HCT116 (cell line): ENCODE data around the gene KIAA1328. TPM values are rescaled to one million over a fixed set of nuclear protein-coding genes. Genes with fewer than 3 reads are reported as not detected.

Experiments
- ATAC-seq: fragments of 200-7000 bp; cut with Tn5 transposase; 2 replicates; pipeline ENCODE4 v1.9.1; 2020; ENCODE audit warnings: mild to moderate bottlenecking, moderate library complexity
- BruUV-seq: library from RNA; stranded (reverse); fragments of 400-500 nt; replicated peaks from 2 replicates; lab custom pipeline; 2021; lab: Mats Ljungman, UMichigan
- CTCF ChIA-PET: fragments of 300-600 bp; sonication (Branson Sonifier 250); formaldehyde crosslinking; loops from one replicate; lab custom pipeline; 2021; ENCODE audit warnings: antibody characterized with exemption; lab: Charles Lee
- POLR2A ChIA-PET: fragments of 300-600, 350-600 bp; sonication (Branson Sonifier 250); formaldehyde crosslinking; loops from one replicate; lab custom pipeline; 2021; ENCODE audit warnings: antibody characterized with exemption; lab: Charles Lee
- RAD21 ChIA-PET, 2 experiments: fragments of 300-600 bp; sonication (Branson Sonifier 250); formaldehyde crosslinking; loops; one replicate each; lab custom pipeline; 2023; ENCODE audit warnings: low total read pairs in 2 of 2; ENCODE audit not compliant: uncharacterized antibody in 2 of 2, unreplicated experiment in 2 of 2, low non-redundant PET in 1 of 2; lab: Charles Lee
- DNase-seq: peaks from one replicate; pipeline ENCODE4 v3.0.0-alpha.2; 2010; ENCODE audit warnings: low read depth, low spot score
- H2AFZ ChIP-seq: fragments of 200-600 bp; shearing (Covaris generic), sonication (generic); 2 replicates; pipeline ENCODE4 v1.6.1; 2017; ENCODE audit warnings: low read depth, mixed run types, mixed read lengths, antibody characterized with exemption, low read length; ENCODE audit not compliant: poor library complexity, severe bottlenecking
- H3K27ac ChIP-seq: 2 replicates; pipeline ENCODE4 v1.5.1; 2012; ENCODE audit warnings: low read depth, low read length
- H3K27me3 ChIP-seq: fragments of 200-600 bp; sonication (generic); 2 replicates; pipeline ENCODE4 v1.6.1; 2016; ENCODE audit warnings: mixed run types, low read length, mixed read lengths; ENCODE audit not compliant: insufficient read depth
- H3K36me3 ChIP-seq, 2 experiments: fragments of 200-500 bp in 1 of 2; fragments of 200-600 bp in 1 of 2; sonication (Bioruptor generic) in 1 of 2; sonication (generic) in 1 of 2; 2 replicates each; pipeline versions ENCODE4 v1.5.1 to v1.6.1; 2014 to 2016; ENCODE audit warnings: low read length in 2 of 2, inconsistent platforms in 1 of 2, mixed read lengths in 1 of 2, mixed run types in 1 of 2; ENCODE audit not compliant: insufficient read depth in 2 of 2, control insufficient read depth in 1 of 2
- H3K4me1 ChIP-seq, 2 experiments: fragments of 200-600 bp in 1 of 2; sonication (generic) in 1 of 2; 2 replicates each; pipeline versions ENCODE4 v1.5.1 to v1.6.1; 2012 to 2017; ENCODE audit warnings: low read length in 2 of 2, inconsistent platforms in 1 of 2, mild to moderate bottlenecking in 1 of 2, mixed read lengths in 1 of 2, mixed run types in 1 of 2, moderate library complexity in 1 of 2; ENCODE audit not compliant: insufficient read depth in 2 of 2, control insufficient read depth in 1 of 2
- H3K4me2 ChIP-seq: fragments of 200-600 bp; sonication (generic); 2 replicates; pipeline ENCODE4 v1.6.1; 2017; ENCODE audit warnings: mixed run types, low read length, mixed read lengths
- H3K4me3 ChIP-seq, 2 experiments: fragments of 200-600 bp in 1 of 2; sonication (generic) in 1 of 2; replicated peaks in 1 of 2; 2 replicates each; pipeline ENCODE4 v1.5.1; 2011 to 2016; ENCODE audit warnings: low read length in 2 of 2, control low read depth in 1 of 2, low read depth in 1 of 2, mild to moderate bottlenecking in 1 of 2, mixed read lengths in 1 of 2, mixed run types in 1 of 2
- H3K79me2 ChIP-seq: fragments of 200-600 bp; sonication (generic); 2 replicates; pipeline ENCODE4 v1.6.1; 2017; ENCODE audit warnings: mild to moderate bottlenecking, mixed run types, low read length, moderate library complexity, mixed read lengths; ENCODE audit not compliant: insufficient read depth
- H3K9ac ChIP-seq: fragments of 200-600 bp; sonication (generic); 2 replicates; pipeline ENCODE4 v1.6.1; 2016; ENCODE audit warnings: low read length, mixed read lengths
- H3K9me2 ChIP-seq: fragments of 200-600 bp; sonication (generic), shearing (Covaris generic); 2 replicates; pipeline ENCODE4 v1.6.1; 2017; ENCODE audit warnings: mixed run types, mild to moderate bottlenecking, moderate library complexity; ENCODE audit not compliant: insufficient read depth
- H3K9me3 ChIP-seq, 2 experiments: fragments of 200-500 bp in 1 of 2; fragments of 200-600 bp in 1 of 2; sonication (Bioruptor generic) in 1 of 2; sonication (generic) in 1 of 2; 2 replicates each; pipeline ENCODE4 v1.6.1; 2014 to 2017; ENCODE audit warnings: low read length in 2 of 2, mixed read lengths in 2 of 2, inconsistent platforms in 1 of 2, low read depth in 1 of 2, mild to moderate bottlenecking in 1 of 2, mixed run types in 1 of 2, moderate library complexity in 1 of 2; ENCODE audit not compliant: control insufficient read depth in 1 of 2, insufficient read depth in 1 of 2
- H4K20me1 ChIP-seq: fragments of 200-600 bp; sonication (generic), shearing (Covaris generic); 2 replicates; pipeline ENCODE4 v1.6.1; 2017; ENCODE audit warnings: mixed run types, mild to moderate bottlenecking, moderate library complexity; ENCODE audit not compliant: insufficient read depth
- CBX3 ChIP-seq: IDR thresholded peaks from 2 replicates; pipeline ENCODE4 v1.6.1; 2012; ENCODE audit warnings: low read depth
- CEBPB ChIP-seq: IDR thresholded peaks from 2 replicates; pipeline ENCODE4 v1.6.1; 2012; ENCODE audit warnings: low read depth
- EGR1 ChIP-seq: IDR thresholded peaks from 2 replicates; pipeline ENCODE4 v1.6.1; 2012; ENCODE audit warnings: low read depth
- ELF1 ChIP-seq: IDR thresholded peaks from 2 replicates; pipeline ENCODE4 v1.6.1; 2012; ENCODE audit warnings: low read depth, borderline replicate concordance
- EZH2 ChIP-seq: fragments of 200-600 bp; sonication (generic); IDR thresholded peaks from 2 replicates; pipeline ENCODE4 v1.6.1; 2017; ENCODE audit warnings: antibody characterized with exemption, mixed run types
- FOSL1 ChIP-seq: IDR thresholded peaks from 2 replicates; pipeline ENCODE4 v1.6.1; 2012; ENCODE audit warnings: low read depth
- JUND ChIP-seq: IDR thresholded peaks from 2 replicates; pipeline ENCODE4 v1.6.1; 2012
- POLR2A ChIP-seq: IDR thresholded peaks from 2 replicates; pipeline ENCODE4 v1.7.0; 2011; ENCODE audit warnings: borderline replicate concordance; ENCODE audit not compliant: insufficient read depth, insufficient read length; ENCODE audit errors: extremely low read depth
- RAD21 ChIP-seq: IDR thresholded peaks from 2 replicates; pipeline ENCODE4 v1.6.1; 2012; ENCODE audit warnings: low read depth, mild to moderate bottlenecking
- SIN3A ChIP-seq: IDR thresholded peaks from 2 replicates; pipeline ENCODE4 v1.6.1; 2012; ENCODE audit warnings: low read depth
- SRF ChIP-seq: IDR thresholded peaks from 2 replicates; pipeline ENCODE4 v1.6.1; 2012; ENCODE audit warnings: low read depth
- TCF7L2 ChIP-seq: IDR thresholded peaks from 2 replicates; pipeline ENCODE4 v1.7.0; 2011; ENCODE audit warnings: borderline replicate concordance, inconsistent platforms; ENCODE audit not compliant: insufficient read depth, insufficient read length; ENCODE audit errors: extremely low read depth
- YY1 ChIP-seq: IDR thresholded peaks from 2 replicates; pipeline ENCODE4 v1.6.1; 2011; ENCODE audit warnings: low read length, low read depth, moderate library complexity, mild to moderate bottlenecking; ENCODE audit not compliant: insufficient replicate concordance; ENCODE audit errors: extremely low read depth
- intact Hi-C: fragments of 100-400 bp; cut with micrococcal nuclease; formaldehyde crosslinking; loops from 2 replicates; pipeline ENCODE4 v1.10.0; 2022
- total RNA-seq: library from RNA; stranded (reverse); gene quantifications from one replicate; pipeline ENCODE4 v1.2.1, GENCODE V29; 2021; ENCODE audit not compliant: unreplicated experiment
- TF ChIP-seq, protein P1 (sequence below): IDR thresholded peaks from 2 replicates; pipeline ENCODE4 v1.6.1; 2012; ENCODE audit warnings: low read depth
- TF ChIP-seq, protein P2 (sequence below): IDR thresholded peaks from 2 replicates; pipeline ENCODE4 v1.6.1; 2012
- TF ChIP-seq, protein P3 (sequence below): IDR thresholded peaks from 2 replicates; pipeline ENCODE4 v1.6.1; 2012
- TF ChIP-seq, protein P4 (sequence below): IDR thresholded peaks from 2 replicates; pipeline ENCODE4 v1.6.1; 2011; ENCODE audit warnings: mild to moderate bottlenecking, low read length, moderate library complexity; ENCODE audit not compliant: insufficient replicate concordance; ENCODE audit errors: extremely low read depth

KIAA1328 gene
- total RNA-seq, 1 experiment from 2014 or later, result 5.2 TPM

DNA sequence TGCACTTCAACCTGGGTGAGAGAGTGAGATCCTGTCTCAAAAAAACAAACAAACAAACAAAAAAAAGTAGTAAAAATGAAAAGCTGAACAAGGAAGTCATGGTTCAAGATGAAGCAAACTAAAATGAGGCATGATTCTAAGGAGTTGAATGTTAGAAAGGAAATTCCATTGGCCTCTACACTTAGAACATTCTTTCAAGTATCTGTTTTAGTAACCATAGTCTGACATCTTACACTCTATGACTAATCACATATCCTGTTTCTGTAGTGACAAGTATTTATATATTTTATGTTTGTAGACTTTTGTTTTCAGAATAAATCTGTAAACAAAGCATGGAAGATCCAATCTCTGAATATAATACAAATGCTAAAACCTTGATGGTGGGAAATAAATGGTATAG lies 164.1 kb downstream of the KIAA1328 start:
- ChIA-PET POLR2A (no interaction called here), CTCF (no interaction called here), RAD21 (no interaction called here)
- Histone ChIP-seq H3K4me2 (no peak overlapping the region), H3K9me3 (no peaks in the 10 kb centered on the region), H3K27ac (no peak overlapping the region), H3K9me2 (no peaks in the 10 kb centered on the region), H3K36me3 (no peaks in the 10 kb centered on the region), H2AFZ (no peak overlapping the region), H4K20me1 (no peaks in the 10 kb centered on the region), H3K27me3 (no peaks in the 10 kb centered on the region), H3K4me3 (no peak overlapping the region), H3K4me1 (no peaks in the 10 kb centered on the region), H3K79me2 (no peaks in the 10 kb centered on the region), H3K9ac (no peak overlapping the region)
- intact Hi-C loops, result no loop called here
- DNase-seq (no peak), ATAC-seq (no peak)
- BruUV-seq, result no TSS peak
- TF ChIP-seq SIN3A (no peak), EZH2 (no peak), FOSL1 (no peak), YY1 (no peak), CEBPB (no peak), EGR1 (no peak), SRF (no peak), TCF7L2 (no peak), RAD21 (no peak), JUND (no peak), ELF1 (no peak), CBX3 (no peak), POLR2A (no peak)
- TF ChIP-seq, protein P1, sequence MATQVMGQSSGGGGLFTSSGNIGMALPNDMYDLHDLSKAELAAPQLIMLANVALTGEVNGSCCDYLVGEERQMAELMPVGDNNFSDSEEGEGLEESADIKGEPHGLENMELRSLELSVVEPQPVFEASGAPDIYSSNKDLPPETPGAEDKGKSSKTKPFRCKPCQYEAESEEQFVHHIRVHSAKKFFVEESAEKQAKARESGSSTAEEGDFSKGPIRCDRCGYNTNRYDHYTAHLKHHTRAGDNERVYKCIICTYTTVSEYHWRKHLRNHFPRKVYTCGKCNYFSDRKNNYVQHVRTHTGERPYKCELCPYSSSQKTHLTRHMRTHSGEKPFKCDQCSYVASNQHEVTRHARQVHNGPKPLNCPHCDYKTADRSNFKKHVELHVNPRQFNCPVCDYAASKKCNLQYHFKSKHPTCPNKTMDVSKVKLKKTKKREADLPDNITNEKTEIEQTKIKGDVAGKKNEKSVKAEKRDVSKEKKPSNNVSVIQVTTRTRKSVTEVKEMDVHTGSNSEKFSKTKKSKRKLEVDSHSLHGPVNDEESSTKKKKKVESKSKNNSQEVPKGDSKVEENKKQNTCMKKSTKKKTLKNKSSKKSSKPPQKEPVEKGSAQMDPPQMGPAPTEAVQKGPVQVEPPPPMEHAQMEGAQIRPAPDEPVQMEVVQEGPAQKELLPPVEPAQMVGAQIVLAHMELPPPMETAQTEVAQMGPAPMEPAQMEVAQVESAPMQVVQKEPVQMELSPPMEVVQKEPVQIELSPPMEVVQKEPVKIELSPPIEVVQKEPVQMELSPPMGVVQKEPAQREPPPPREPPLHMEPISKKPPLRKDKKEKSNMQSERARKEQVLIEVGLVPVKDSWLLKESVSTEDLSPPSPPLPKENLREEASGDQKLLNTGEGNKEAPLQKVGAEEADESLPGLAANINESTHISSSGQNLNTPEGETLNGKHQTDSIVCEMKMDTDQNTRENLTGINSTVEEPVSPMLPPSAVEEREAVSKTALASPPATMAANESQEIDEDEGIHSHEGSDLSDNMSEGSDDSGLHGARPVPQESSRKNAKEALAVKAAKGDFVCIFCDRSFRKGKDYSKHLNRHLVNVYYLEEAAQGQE, result no peak
- TF ChIP-seq, protein P2, sequence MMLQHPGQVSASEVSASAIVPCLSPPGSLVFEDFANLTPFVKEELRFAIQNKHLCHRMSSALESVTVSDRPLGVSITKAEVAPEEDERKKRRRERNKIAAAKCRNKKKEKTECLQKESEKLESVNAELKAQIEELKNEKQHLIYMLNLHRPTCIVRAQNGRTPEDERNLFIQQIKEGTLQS, result no peak
- TF ChIP-seq, protein P3, sequence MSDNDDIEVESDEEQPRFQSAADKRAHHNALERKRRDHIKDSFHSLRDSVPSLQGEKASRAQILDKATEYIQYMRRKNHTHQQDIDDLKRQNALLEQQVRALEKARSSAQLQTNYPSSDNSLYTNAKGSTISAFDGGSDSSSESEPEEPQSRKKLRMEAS, result no peak
- TF ChIP-seq, protein P4, sequence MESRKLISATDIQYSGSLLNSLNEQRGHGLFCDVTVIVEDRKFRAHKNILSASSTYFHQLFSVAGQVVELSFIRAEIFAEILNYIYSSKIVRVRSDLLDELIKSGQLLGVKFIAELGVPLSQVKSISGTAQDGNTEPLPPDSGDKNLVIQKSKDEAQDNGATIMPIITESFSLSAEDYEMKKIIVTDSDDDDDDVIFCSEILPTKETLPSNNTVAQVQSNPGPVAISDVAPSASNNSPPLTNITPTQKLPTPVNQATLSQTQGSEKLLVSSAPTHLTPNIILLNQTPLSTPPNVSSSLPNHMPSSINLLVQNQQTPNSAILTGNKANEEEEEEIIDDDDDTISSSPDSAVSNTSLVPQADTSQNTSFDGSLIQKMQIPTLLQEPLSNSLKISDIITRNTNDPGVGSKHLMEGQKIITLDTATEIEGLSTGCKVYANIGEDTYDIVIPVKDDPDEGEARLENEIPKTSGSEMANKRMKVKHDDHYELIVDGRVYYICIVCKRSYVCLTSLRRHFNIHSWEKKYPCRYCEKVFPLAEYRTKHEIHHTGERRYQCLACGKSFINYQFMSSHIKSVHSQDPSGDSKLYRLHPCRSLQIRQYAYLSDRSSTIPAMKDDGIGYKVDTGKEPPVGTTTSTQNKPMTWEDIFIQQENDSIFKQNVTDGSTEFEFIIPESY, result no peak
